HG03378 (cell line): Measurements from ENCODE around the gene TP53I13.

Experiments used
- ATAC-seq: cut with Tn5 transposase; IDR thresholded peaks from one replicate; pipeline ENCODE4 v1.9.1; 2021; ENCODE audit warnings: mild to moderate bottlenecking, moderate library complexity; ENCODE audit not compliant: unreplicated experiment

The TP53I13 gene

DNA sequence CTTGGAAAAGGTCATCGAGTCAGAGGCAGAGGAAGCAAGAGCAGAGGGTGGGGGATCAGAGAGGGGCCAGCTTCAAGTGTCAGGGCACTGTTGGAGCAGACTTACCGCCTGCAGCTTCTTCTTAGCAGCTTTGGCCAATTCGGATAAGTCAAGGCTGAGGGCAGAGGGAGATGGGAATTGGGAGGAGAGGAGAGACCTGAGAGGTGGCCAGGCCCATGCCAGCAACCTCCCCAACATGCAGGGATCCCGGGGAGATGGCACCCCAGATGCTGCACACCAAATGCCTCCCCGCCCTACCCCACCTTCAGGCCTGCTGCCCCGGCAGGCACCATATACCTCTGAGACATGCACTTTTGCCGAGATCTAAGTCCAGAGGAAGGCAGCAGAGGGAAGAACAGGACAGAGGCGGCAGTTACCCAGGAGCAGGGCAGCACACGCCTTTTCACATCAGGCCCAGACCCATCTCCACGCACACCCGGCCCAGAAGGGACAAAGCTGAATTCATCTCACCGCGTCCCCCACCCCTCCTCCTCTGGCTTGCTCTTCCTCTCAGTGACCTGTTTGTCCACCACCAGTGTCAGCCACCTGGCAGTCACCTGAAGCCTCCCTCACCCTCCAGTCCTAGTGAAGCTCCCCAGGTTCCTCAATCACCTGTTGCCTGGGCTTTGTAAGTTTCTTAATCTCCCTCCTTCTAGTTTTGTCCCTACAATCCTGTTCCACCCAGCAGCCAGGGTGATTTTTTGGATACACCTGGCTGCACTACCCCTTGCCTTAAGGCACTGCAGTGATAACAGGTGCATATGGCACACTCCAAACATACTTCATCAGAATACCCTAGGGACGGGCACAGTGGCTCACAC, 10.4 kb downstream of the TP53I13 start:
- no peak for ATAC-seq

- ATAC-seq = peak; percentile 49
These were observed 11.6 kb downstream of the TP53I13 start for GRCh38 chr17:29579866-29580771.

DNA sequence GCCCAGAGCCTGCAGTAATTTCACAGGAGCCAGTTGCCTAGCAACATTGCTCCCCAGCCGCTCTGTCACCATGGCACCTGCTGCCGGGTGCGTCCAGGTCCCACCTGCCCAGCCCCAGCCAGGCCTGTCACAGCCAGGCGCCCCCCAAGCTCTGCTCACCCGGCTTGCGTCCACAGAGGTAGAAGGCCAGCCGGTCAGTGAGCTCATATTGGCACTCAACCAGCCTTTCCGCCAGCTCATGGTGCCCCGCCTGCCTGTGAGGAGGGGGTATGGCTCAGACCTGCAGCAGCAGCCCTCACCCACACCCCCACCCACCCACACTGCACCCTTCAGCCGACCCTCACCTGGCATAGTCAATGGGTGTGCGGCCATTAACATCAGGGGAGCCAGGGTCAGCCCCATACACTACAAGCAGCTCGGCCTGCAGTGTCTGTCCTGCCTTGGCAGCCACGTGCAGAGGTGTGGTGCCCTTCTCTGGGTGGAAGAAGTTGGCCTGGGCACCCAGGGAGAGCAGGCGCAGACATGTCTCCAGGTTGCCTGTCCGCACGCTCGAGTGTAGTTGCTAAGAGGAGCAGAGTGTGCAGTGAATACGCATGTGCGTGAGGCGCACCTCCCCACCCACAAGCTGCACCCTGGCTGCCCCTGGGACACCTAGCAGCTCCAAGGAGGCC, 13.2 kb downstream of the TP53I13 start:
- ATAC-seq = no peak

- ATAC-seq = no peak
These were observed 13.8 kb downstream of the TP53I13 start for GRCh38 chr17:29582254-29582765.

DNA sequence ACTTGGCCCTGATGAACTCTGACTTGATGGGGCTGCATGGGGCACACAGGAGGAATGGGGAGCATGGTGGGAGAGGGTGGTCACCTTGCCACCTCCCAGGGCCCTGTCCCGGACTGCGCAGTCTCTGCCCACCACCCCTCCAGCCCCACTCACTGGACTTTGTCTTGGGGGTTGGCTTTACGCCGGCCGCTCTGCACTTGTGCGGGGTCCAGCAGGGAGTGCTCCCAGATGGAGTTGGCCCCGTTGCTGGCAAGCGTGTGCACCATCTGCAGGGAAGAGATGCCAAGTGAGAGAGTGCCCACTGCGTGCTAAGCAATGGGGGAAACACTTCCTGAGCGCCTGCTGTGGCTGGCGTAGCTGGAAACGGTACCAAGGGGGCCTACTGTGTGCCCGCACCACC, 14.3 kb downstream of the TP53I13 start:
- ATAC-seq = no peak

DNA sequence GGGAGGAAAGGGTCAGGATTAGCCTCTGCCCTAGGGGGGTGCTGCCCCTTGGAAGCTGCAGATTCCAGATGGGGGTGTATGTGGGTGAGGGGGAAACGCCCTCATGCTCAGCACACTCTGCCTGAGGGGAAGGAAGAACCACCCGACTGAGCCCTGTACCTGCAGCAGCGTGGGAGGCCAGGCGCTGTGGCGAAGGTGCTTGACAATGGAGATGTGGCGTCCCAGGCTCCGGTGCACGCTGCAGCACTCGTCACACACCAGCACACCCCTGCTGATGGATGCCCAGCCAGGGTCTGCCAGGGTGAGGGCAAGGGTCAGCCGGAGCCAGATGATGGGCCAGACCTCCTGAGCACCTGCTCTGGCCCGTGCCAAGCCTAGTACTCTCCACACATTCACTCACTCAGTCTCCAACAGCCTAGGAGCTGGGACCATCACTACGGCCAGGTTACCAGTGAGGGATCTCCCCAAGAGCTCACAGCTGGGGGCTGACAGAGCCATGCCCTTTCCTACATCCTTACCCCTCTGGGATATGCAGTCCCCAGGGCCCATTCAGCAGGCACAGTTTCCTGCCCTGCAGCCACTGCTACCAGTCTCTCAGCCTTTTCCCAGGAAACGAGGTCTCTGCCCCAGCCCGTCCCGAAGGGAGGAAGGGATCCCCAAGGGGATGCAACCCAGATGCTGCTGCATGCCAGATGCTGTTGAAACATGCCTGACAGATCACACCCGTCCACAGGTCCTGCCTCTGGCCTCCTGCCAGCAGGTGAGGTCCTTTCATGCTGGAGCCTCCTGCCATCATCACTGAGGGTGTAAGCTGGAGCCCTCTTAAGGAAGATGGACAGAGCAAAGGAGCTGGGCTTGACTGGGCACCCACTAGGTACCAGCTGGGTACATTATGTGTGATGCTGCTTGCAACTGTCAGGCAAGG, 15.1 kb downstream of the TP53I13 start:
- ATAC-seq = no peak

GRCh38 chr17:29584452-29585079, 16.1 kb downstream of the TP53I13 start:
- ATAC-seq = no peak

DNA sequence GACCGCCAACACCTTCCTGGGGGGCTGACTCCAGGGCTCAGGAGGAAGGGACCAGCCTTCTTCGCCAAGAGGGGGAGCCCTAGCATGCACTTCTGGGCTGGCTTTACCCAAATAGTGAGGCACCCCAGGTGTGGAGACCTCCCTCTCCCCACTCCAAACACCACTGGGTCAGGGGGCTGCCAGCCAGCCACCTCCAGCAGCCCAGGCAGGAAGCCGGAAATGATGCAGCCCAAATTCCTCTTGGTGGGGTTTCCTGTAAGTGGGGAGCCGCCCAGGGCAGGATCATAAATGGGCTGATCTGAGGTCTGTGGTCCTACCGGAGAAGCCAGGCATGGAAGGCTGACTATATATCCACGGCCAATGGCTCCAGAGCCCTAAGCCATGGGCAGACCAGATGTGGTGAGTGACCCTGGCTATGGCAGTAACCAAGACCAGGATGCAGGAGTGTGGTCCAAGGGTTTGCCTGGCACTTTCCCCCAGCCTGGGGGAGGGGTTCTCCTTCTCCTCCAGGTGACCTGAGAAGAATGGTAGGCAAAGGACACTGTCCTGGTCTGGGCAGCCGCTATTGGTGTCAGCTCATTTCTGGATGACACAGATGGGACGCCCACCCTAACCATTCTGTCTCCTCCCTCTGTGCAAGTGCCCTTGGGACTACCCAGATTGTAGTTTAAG, 16.7 kb downstream of the TP53I13 start:
- no peak for ATAC-seq

- no peak for ATAC-seq
These were observed 18.4 kb downstream of the TP53I13 start for GRCh38 chr17:29586676-29587469.

DNA sequence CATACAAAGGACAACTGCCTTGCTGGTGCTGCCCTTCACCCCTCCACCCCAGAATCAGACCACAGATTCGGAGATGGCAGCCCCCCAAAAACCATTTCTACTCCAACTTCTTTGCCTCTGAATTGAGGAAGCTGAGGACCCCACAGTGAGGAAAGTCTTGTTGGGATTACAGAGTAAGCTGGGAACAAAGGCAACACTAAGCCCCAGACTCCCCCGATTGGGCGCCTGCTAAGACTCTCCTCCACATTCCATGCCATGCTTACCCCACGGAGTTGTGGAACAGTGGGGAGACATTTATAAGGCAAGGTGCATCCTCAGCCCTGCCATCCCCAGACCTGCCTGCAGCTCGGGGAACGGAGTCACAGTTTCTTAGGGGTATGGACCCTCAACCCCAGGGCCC, 19.1 kb downstream of the TP53I13 start:
- ATAC-seq = no peak

- ATAC-seq = no peak
These were observed 19.6 kb downstream of the TP53I13 start for GRCh38 chr17:29588017-29588561.

- ATAC-seq = no peak
These were observed 20.3 kb downstream of the TP53I13 start for GRCh38 chr17:29588562-29589411.

GRCh38 chr17:29589524-29590410, 21.3 kb downstream of the TP53I13 start, which contains the start of gene GIT1:
TSS of gene GIT1 (minus strand) at chr17:29589648. CDS start at chr17:29589378, 270 bp downstream.
- no peak for ATAC-seq

- ATAC-seq = no peak
These were observed 22.1 kb downstream of the TP53I13 start for GRCh38 chr17:29590411-29591145.

DNA sequence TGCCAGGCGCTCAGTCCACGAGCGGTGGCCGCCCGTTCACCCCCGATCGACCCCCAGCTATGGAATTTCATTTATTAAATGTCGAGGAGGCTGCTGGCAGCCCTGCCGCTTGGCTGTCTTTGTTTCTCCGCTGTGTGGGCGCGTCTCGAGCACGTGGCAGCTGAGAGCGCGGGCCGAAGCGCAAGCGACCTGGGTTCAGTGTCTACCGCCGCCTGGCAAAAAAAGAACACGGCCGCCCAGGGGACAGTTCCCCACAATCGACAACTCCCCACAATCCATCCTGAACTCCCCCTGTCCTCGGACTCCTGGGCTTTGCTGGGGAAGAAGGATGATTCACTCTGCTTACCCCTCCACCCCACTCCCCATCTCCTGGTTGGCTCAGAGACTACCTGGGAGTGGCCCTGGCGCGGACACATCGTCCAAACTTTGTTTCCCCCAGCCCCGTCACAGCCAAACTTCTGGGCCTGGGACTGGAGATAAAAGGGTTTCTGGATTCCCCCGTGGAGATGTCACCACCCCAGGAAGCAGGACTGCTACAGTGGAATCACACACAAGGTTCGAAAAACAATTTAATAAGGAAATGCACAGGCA, 22.7 kb downstream of the TP53I13 start:
- no peak for ATAC-seq
